PFSK-1 (cell line): ENCODE results near the gene ACADM.

ENCODE experiments used
- FOXP2 ChIP-seq: optimal IDR thresholded peaks from 2 replicates; pipeline ENCODE3; 2011; ENCODE audit warnings: borderline replicate concordance, control low read depth, inconsistent platforms; ENCODE audit not compliant: insufficient read depth; ENCODE audit errors: extremely low read length, extremely low read depth
- POLR2AphosphoS5 ChIP-seq: IDR thresholded peaks from 2 replicates; pipeline ENCODE4 v1.6.1; 2012; ENCODE audit warnings: low read depth, mild to moderate bottlenecking, control low read depth, low read length, moderate library complexity
- REST ChIP-seq, 2 experiments: IDR thresholded peaks; 2 replicates each; pipeline versions ENCODE4 v1.6.1 to v1.8.0; 2011 to 2012; ENCODE audit warnings: low read depth in 2 of 2, low read length in 2 of 2, control low read depth in 1 of 2, inconsistent platforms in 1 of 2, mild to moderate bottlenecking in 1 of 2, moderate library complexity in 1 of 2; ENCODE audit not compliant: insufficient read depth in 1 of 2
- SIN3A ChIP-seq: IDR thresholded peaks from 2 replicates; pipeline ENCODE4 v1.6.1; 2012; ENCODE audit warnings: mild to moderate bottlenecking, low read length, moderate library complexity, borderline replicate concordance; ENCODE audit not compliant: insufficient read depth
- TAF1 ChIP-seq: IDR thresholded peaks from 2 replicates; pipeline ENCODE4 v1.6.1; 2012; ENCODE audit warnings: low read length, control low read depth, borderline replicate concordance; ENCODE audit not compliant: insufficient read depth

The ACADM gene

GRCh38 chr1:75792091-75792490 is 67.6 kb downstream of the ACADM start:
- TF ChIP-seq POLR2AphosphoS5 (peak; percentile 42; the same call in 1 of the 2 replicates), REST (IDR thresholded peaks at IDR 0.05; ENCODE audit: insufficient read depth in 1 of 2, low read depth in 2 of 2, low read length in 2 of 2) (no peak), FOXP2 (no peak), TAF1 (no peak), SIN3A (no peak)

- no peak for TF ChIP-seq FOXP2
- TF ChIP-seq TAF1, result no peak
- no peak for TF ChIP-seq POLR2AphosphoS5
- TF ChIP-seq REST (IDR thresholded peaks at IDR 0.05; ENCODE audit: insufficient read depth in 1 of 2, low read depth in 2 of 2, low read length in 2 of 2), result no peak
- no peak for TF ChIP-seq SIN3A
Observed at GRCh38 chr1:75794382-75794781, 69.9 kb downstream of the ACADM start.

- TF ChIP-seq SIN3A, result peak; percentile 15; the same call in 1 of the 2 replicates
- TF ChIP-seq TAF1, result no peak
Observed at GRCh38 chr1:75795703-75796193, 71.2 kb downstream of the ACADM start.

GRCh38 chr1:75796376-75797272 is 72.1 kb downstream of the ACADM start, which contains the start of gene MSH4:
MSH4 (plus strand) TSS chr1:75796882; CDS start chr1:75796986, 104 bp downstream.
- TF ChIP-seq POLR2AphosphoS5 (peak; percentile 93), FOXP2 (no peak), REST (IDR thresholded peaks at IDR 0.05; ENCODE audit: insufficient read depth in 1 of 2, low read depth in 2 of 2, low read length in 2 of 2) (no peak), TAF1 (no peak), SIN3A (peak; percentile 72; the same call in 1 of the 2 replicates)

GRCh38 chr1:75797273-75797588 is 72.7 kb downstream of the ACADM start:
- TF ChIP-seq REST (IDR thresholded peaks at IDR 0.05; ENCODE audit: insufficient read depth in 1 of 2, low read depth in 2 of 2, low read length in 2 of 2) (no peak), POLR2AphosphoS5 (no peak), TAF1 (peak; percentile 34; the same call in 1 of the 2 replicates), FOXP2 (no peak), SIN3A (0 out of 2 replicates have a peak, but pooled peaks have one; percentile 32)
